EL (cell line): ENCODE measurements around the gene LTO1.
A peak's percentile ranks its signal among the peaks of the same experiment; 100 is the strongest.

Experiments
- DNase-seq: peaks from one replicate; pipeline ENCODE4 v3.0.0-alpha.2; 2016

The LTO1 gene

DNA sequence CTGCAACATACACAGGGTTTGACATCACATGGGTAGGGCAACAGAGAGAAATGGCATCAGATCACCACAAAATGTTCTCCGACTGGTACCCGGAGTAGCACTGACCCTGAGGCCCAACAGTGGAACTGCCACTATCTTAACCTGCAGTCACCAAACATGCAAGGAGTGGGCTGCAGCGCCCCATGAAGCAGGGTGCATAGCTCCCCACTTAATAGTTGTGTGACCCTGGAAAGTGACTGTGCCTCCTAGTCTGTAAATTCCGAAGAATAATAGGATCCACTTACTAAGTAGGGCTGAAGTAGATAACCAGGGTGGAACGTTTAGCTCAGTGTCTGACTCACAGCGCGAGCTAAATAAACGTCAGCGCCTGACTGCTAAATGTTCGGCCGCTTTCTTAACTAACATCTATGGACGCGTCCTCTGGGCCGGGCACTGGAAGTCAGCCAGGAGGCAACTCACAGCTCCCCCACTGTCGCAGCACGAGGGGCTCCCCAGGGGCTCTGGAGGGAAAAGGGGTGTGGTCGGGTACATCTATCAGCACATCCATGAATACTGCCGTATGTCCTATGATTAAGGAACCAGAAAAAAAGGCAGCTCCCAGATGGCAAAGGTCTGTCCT, 777 bp downstream of the LTO1 start:
- DNase-seq: peak; percentile 74

DNA sequence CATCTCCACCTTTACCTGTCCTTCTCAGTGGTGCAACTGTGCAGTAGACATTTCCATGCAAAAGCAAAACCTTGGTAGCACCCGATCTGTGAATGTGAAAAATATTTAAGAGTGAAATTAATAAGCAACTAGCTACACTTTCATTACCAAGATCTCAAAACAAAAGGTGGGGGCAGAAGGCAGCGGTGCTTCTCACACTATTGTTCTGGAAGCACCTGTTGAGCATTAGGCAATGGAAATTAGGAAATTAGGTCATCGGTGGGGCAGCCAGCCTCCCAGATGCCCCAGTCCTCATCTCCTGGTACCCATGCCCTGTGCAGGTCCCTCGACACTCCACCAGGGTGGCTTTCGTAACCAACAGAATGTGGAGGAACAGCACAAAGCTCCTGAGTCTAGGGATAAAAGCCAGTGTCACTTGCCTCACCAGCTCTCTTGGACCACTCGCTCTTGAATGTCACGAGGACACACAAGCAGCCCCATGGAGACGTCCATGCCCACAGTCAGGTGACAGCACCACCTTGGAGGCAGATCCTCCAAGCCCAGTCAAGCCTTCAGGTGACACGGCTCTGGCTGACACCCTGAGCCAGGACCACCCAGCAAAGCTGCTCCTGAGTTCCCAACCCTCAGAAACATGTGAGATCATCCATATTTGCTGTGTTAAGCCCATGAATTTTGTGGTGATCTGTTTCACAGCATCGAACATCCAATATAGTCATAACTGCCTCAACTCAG, 3.3 kb downstream of the LTO1 start:
- no peak for DNase-seq

DNA sequence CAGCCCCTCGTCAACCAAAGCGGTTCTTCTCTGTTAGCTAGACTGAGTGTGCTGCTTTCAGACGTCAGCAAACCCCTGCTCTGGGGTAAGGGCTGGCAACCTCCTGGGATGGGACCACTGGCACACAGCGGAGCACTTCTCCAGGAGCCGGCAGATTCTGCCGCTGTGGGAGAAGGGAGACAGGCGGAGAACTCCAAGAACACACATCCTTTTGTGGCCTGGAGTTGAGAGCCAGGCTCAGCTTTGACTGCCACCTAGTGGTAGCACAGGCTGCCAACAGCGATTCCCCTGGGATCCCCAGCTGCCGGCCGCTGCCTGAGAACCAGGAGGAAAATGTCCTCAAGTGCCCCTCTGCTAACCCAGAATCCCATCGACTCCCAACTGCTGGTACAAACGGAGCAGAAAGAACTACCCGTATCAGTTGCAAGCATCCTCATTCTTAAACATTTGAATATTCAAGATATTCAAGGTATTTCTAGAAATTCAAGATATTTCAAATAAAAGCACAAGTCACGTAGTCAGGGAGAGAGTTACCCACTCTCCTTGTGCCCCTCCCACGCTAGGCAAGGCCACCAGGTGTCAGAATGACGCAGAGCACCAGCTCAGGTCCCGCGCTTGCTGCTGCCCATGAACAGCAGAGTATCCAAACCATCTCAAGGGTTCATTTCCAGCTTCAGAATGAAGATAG, 4.9 kb downstream of the LTO1 start:
- DNase-seq: peak; percentile 78

DNA sequence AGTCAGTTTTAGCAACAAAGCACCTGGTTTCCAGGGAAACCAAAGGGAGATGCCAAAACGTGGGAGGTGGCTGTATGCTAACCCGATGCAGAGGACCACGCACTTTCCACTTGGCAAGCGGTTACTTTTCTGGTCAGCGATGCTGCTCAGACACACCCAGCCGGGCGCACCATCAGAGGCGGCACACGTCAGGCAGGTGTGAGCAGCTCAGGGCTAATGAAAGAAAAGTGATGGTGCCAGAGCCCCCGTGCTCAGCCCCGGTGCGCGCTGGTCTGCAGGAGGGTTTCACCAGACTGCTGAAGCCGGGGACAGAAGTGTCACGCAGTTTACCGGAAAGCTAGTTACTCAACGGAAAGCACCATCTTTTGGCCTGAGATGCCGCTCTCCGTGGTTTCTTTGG, 5.7 kb downstream of the LTO1 start:
- no peak for DNase-seq

DNA sequence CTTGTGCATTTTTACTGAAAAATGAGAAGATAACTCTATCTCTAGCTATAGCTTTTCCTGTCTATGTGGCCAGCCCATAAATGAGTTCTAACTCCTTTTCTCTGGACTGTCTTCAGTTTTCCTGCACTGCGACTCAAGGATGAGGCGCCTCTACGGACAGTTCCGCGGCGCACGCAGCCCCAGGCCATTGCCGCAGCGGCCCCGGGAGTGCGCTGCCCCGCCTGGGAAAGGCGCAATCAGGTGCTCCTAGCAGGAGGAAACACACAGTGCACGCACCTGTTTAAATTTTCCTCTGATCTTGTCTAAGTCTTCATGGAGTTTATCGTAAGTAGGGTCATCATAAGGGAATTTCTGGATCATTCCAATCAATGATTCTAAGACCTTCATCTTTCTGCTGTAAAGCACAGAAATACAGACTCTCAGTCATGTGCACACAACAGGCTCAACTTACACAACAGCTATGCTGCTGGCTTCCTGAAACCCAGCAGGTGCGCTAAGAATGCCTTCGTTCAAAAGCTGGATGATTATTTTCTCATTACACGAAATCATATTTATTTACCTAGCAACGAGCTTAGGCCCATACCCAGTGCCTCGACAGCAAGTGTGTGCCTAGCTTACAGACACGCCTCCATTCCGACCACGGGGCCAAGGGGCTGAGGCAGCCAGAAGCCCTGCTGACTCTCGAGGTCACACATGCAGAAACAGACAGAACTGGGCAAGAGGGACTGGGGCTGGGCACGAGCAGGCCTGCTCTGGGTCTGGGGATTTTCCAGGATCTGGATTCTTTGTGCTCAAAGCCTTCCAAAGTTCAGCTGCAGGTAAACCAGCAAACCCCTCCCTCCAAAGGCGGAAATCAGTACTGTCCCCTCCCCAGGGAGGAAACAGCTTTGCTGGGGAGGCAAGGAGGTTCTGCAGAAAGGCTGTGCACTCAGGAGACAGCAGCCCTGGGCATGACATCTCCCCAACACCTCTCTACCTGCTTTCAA, 7.2 kb downstream of the LTO1 start:
- DNase-seq: no peak

DNA sequence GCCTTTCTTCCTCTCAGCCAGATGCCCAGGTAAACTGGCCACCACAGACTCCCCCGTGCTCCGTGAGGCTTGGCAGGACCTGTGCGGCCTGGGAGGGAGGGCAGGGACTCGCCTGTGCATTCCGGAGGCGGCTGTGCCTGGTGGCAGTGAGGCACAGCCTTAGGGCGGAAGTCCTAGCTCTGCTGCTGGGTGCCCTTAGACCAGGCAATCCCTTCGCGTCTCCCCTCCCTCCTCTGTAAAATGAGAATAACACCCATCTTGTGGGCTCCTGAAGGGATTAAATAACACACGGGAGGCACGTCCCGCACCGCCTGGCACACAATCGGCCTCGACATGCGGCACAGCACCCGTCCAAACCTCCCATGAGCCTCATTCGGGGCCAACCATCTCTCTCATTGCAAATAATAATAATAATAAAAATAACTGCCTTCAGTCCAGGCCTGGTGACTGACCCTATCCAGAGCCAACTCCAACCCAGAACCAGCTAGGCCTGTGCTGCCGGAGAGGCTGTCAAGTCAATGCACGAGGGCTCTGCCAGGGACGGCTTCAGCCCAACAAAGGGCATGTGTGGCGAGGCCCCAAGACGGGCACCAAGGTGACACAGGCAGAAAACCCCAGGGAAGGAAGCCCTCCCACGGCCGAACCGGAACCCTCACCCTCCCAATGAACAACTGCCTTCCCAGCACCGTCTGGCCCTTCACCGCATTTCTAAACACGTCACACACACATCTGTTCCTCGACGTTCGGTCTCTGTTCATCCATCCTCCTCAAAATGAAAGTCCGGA, 8.2 kb downstream of the LTO1 start:
- DNase-seq: no peak

DNA sequence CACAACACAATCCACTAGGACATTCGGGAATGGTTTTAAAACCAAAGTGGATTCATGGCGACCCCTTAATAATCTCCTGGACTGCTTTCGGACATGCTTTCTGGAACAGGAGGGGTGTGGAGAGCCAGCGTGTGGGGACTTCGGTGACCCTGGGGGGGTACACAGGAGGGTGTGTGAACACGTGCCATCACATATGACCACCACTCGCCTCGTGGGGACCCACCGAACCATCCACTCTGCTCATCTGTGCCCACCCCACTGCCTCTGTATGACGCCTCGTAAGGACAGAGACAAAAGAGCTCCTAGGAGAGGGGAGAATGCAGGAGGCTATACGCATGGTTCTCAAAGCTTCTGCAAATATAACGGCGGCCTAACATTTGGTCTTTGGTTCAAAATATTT, 8.9 kb downstream of the LTO1 start:
- no peak for DNase-seq

DNA sequence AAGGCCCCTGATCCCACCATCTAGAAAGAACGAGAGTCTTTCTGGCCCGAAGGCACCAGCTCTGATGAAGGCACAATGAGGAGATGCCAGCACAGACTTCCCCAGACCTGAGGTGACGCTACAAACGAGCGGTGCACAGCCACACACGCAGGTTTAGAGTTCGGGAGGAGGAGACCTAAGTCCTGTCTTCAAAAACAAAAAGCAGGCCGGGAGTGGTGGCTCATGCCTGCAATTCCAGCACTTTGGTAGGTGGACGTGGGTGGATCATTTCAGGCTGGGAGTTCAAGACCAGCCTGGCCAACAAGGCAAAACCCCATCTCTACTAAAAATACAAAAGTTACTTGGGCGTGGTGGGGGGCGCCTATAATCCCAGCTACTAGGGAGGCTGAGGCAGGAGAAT, 9.5 kb downstream of the LTO1 start:
- no peak for DNase-seq

DNA sequence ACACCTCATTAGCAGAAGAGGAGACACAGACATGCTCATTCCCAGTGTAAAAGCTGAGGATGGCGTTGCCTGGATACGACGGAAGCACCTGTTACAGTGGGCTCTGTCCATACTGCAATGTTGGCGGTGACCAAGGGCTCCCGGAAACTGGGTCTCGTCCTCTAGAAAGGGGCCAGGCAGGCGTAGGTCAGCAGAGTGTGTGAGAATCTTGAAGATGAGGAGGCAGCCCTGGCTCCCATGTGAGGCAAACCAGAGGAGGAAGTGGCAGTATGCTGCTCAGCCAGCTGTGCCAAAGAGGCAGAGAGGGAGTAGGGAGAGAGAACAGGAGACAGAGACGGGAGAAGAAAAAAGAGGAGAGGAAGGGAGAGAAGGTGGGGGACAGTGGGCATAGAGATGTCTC, 10.3 kb downstream of the LTO1 start:
- no peak for DNase-seq

DNA sequence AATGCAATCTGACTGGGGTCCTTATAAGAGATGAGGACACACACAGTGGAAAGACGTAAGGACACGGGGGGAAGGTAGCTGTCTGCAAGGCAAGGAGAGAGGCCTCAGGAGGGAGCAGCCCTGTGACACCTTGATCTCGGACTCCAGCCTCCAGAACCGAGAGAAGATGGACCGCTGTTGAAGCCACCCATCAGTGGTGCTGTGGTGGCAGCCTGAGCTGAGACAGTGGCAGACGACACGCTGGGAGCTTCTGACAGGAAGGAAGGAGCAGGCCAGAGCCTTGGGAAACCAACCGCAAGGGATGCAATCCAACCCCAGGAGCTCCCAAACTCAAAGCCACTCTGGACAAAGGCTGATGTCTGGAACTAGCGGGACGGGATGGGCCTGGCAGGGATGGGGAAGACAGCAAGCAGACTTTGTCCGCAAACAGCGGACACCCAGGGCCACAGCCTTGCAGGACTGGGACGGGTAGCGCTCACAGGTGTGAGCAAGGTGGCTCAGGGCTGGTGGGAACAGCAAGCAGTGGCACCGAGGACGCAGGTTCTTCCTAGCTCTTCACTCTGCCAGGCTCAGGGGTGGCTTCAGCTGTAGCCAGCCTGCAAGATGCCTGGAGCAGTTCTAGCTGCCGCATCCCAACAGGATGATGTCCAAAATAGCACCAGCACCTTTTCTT, 10.9 kb downstream of the LTO1 start:
- no peak for DNase-seq

DNA sequence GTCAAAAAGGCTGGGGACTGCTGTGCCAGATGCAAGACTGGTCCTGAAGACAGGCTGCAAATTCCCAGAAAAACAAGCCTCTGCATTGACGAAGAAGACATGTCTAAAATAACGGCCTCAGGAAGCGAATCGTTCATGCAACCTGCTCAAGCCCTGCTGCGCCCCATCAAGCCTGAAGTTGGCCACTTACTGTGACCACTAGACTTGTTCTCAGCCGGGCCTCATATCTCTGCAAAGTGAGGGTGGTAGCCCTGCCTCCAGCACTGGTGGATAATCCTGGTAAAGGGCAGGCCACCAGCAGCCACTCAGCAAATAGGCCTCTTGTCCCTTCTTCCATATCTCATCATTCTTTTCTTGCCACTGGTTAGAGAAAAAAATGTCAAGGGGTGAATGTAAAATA, 11.8 kb downstream of the LTO1 start:
- DNase-seq: no peak

DNA sequence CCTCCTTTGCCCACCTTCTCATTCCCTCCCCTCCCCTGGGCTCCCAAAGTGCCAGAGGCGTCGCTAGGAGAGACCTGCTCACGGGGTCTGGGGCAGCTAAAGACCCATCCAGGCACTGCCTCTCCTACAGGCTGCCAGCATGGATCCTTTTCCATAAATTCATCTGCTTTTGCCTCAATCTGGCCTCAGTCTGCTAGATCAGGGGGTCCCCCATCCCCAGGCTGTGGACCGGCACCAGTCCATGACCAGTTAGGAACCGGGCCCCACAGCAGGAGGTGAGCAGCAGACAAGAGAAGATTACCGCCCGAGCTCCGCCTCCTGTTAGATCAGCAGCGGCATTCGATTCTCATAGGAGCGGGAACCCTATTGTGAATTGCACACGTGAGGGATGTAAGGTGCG, 12.3 kb downstream of the LTO1 start:
- DNase-seq: no peak

DNA sequence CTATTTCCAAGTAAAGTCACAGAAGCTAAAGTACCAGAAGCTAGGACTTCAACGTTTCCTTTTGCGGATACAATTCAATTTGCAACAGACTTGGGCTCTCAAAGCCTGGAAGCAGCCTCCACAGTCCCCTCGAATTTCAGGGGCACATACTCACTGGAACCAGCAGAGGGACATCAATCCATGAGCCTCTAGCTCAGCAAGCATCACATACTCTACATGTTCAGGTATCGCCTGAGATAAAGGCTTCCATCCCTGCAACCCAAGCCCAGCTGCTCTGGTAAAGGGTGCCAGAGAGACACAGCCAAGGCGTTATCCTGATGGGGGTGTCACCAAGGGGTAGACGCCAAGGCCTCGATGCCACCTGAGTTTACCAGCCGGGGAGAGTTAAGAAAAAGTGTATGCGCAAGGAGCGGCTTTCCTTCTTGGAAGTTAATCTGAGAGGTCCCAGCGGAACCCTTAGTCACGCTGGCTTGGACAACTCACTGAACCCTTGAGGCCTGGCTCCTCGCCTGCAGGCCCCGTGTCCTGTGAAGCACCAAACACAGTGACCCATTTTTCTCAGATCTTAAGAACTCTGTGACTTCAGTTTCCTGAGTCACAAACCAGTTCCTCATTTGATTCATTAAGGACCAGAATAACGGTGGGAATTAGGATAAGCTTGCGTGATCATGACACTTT, 13.0 kb downstream of the LTO1 start:
- DNase-seq: no peak

DNA sequence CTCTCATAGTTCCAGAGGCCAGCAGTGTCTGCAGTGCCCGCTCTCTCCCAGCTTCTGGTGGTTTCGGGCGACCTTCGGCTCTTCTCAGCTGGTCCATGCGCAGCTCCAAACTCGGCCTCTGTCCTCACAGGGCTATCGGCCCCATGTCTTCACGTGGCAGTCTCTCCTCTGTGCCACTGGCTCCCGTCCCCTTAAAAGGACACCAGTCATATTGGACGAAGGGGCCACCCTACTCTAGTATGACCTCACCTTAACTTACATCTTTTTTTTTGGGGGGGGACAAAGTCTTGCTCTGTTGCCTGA, 13.8 kb downstream of the LTO1 start:
- DNase-seq: no peak

DNA sequence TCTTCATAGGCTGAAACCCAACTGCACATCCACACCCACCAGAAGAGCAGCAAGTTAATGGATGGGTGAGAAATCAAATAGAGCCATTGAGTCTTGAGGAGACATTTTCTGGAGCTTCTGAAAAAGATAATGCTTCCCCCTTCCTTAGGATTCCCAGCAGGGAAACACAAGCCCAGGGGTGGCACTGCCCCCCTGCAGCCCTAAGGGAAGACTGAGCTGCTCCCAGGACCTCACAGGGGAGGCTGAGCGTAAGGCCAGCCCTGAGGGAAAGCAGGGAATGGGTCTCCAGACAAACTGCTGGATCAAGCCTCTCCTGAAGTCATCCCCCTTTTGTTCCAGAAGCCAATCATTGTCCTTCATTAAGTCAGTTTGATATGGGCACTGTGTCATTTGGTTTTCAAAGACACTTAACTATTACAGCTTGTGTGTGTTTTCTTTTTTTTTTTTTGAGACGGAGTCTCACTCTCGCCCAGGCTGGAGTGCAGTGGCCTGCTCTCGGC, 15.1 kb downstream of the LTO1 start:
- DNase-seq: no peak

DNA sequence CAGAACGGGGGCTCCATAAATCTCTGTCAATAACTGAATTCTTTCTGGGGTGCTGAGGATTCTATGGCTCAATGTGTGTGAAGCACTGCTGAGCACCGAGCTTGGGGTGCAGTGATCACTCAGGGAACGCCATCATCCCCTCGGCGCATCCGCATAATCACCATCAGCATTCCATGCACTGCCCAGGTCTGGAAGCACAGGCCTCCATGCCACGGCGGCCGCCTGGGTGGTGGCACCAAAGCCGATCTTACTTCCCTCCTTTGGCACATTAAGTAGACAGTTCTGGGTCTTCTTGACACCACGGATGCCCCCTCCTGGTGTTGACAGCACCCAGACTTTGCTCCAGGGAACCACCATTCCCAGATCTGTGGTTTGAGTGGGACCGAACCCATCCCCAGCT, 15.6 kb downstream of the LTO1 start:
- DNase-seq: no peak

DNA sequence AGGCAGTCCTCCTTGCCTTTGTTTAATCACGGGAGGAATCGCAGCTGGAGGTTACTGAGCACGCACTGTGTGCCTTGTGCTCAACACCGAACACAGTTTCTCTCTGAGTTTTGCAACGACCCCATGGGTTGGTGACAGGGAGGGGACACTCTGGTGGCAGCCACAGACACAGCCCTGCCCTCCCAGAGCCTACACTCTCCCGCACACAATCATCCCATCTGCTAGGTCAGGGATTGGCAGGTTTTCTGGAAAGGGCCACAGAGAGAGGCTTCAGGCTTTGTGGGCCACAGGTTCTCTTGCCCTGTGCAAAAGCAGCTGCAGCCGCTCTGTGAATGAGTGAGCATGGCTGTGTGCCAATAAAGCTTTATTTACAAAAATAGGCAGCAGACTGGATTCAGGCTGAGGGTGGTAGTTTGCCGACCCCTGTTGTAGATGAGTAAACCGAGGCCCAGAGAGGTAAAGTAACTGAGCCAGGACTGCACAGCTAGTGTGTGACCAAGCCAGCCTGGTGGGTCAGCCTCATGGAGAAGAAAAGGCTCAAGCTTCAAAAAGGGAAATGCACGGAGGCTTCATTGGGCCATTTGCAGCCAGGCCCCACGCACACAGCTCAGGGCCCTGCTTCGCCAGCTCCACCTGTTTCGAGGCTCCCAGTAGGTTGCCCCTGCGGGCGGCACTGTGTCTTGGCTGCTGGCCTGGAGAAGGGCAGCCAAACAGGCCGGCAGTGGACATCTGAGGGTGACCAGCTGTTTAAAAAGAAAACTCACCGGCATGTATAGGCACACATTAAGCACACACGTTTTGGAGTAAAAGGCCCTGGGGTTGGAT, 16.3 kb downstream of the LTO1 start:
- no peak for DNase-seq

DNA sequence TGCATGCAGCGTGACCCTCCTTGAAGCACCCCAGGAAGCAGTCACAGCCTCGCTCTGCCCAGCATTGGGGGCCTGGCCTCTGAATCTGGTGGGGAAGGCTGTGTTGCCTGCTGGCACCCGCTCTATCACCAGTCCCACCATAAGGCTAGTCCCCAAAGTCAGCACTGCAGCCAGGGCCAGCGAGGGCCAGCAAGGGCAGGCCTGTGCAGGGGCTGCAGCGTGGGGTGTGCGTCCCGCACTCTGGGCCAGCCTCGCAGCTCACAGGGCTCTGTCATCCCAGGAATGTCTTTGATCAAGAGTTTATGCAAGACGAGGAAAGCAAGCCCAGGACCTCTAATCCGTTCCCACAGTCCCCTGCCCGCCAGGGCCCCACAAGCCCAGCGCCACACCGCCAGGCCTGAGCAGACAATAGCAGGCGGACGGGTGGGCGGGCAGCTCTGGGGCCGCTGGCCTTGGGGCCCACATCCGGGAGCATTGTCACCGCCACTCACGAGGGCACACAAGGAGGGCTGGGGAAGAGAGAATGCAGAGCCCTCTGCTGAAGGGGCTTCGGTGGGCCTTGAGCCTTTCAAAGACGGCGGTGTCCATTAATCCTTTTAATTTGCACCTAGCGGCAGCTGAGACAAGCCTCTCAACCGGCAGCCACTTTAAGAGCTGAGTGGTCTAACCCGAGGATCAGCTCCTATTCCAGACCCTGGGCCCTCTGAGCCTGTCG, 17.1 kb downstream of the LTO1 start:
- DNase-seq: no peak

DNA sequence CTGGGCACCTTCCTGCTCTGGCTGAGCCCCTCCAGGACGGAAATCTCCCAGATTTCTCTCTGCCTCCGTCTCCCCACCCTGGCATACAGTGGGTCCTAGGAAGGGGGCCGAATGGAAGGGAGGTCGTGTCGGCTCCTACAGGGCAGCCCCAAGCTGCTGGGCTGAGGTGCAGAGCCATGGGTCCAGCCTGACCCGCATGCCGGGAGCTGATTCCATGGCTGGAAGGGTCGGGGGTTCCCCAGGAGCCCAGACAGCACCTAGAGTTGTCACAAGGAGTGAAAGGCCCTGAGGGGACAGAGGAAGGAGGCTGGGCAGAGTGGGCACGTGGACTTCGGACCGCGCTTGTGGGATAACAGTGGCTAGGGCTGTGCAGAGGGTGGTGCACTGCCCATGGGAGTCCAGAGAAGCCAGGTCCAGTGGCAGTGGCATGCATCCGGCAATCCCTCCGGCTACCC, 17.7 kb downstream of the LTO1 start:
- DNase-seq: no peak
